ENCODE measurements around the gene LMO7.

Gene LMO7

DNA sequence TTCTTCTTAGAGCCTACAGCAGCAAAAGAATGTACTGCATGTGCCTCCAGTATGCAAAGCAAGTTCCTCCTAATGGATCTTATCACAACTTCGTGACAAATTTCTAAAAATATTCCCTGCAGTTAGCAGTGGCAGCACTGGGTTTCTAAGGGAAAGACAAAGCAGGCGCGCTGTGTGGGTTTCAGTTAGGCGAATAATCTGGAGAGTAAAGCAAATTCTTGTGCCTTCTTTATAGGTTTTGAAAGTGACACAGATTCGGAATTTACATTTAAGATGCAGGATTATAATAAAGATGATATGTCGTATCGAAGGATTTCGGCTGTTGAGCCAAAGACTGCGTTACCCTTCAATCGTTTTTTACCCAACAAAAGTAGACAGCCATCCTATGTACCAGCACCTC is 167.9 kb downstream of the LMO7 start:
- DNase-seq = no peak
- Histone ChIP-seq H3K36me3 (peaks cover 0 to 25% (median 0%) of the 10 kb centered on the region in 3 donors), H3K4me1 (peaks cover 0 to 19% (median 4%) of the 10 kb centered on the region in 4 donors), H3K27ac (peak overlapping the region; percentile 9 to 54), H3K27me3 (no peaks in the 10 kb centered on the region), H3K4me3 (peak overlapping the region; percentile 26 to 28), H3K9me3 (no peaks in the 10 kb centered on the region)
- TF ChIP-seq, protein P1, sequence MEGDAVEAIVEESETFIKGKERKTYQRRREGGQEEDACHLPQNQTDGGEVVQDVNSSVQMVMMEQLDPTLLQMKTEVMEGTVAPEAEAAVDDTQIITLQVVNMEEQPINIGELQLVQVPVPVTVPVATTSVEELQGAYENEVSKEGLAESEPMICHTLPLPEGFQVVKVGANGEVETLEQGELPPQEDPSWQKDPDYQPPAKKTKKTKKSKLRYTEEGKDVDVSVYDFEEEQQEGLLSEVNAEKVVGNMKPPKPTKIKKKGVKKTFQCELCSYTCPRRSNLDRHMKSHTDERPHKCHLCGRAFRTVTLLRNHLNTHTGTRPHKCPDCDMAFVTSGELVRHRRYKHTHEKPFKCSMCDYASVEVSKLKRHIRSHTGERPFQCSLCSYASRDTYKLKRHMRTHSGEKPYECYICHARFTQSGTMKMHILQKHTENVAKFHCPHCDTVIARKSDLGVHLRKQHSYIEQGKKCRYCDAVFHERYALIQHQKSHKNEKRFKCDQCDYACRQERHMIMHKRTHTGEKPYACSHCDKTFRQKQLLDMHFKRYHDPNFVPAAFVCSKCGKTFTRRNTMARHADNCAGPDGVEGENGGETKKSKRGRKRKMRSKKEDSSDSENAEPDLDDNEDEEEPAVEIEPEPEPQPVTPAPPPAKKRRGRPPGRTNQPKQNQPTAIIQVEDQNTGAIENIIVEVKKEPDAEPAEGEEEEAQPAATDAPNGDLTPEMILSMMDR (IDR thresholded peaks at IDR 0.05) = no peak
- intact Hi-C loops (cut with DNase I; ENCODE audit: low total_unique reads) = no loop called here

DNA sequence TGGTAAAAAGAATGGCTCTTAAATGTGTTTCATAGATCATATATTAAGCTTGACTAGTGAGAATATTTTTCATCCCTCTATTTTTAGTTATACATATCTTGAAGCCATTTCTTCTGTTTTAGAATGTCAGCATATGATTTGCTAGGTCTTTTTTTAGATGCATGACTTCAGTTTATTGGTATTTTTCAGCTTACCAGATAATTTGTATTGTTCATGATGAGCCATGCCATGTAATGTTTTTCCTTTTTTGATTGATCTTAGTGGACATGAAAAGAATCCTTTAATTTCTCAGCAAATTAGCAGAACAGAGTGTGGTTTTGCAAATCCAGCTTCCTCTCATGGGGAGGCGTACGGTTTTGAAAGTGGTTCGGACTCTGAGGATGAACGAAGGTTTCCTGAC is 168.5 kb downstream of the LMO7 start:
- intact Hi-C loops (cut with DNase I; ENCODE audit: low total_unique reads) = no loop called here
- peak overlapping the region; percentile 9 to 54 for H3K27ac ChIP-seq
- H3K4me3 ChIP-seq = peak overlapping the region; percentile 26 to 28
- peaks cover 0 to 19% (median 4%) of the 10 kb centered on the region in 4 donors for H3K4me1 ChIP-seq
- H3K36me3 ChIP-seq = peaks cover 0 to 25% (median 0%) of the 10 kb centered on the region in 3 donors
- no peaks in the 10 kb centered on the region for H3K27me3 ChIP-seq
- no peaks in the 10 kb centered on the region for H3K9me3 ChIP-seq
- TF ChIP-seq, protein P1 (IDR thresholded peaks at IDR 0.05) = no peak
- DNase-seq = no peak

DNA sequence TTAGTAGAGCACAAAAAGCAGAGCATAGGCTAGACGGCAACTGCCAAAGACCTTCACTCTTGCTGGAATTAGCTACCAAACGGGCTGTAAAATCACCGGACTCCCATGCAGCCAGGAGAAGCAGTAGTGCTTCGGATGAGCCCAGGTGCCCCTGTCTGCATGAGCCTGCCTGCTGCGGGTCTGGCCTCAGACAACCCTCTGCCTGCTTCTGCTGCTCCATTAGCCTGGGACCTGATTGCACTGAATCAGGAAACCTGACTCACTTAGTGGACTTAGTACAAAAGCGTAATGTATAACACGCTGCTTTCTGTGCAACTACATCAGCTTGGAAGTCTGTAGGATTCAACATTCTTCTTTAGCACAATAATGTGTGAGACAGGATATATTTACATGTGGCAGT is 170.0 kb downstream of the LMO7 start:
- H3K27me3 ChIP-seq = no peaks in the 10 kb centered on the region
- DNase-seq = no peak
- H3K4me3 ChIP-seq = no peak overlapping the region
- H3K27ac ChIP-seq = no peak overlapping the region
- H3K4me1 ChIP-seq = peaks cover 0 to 29% (median 10%) of the 10 kb centered on the region in 4 donors
- intact Hi-C loops (cut with DNase I; ENCODE audit: low total_unique reads) = no loop called here
- H3K36me3 ChIP-seq = peaks cover 0 to 25% (median 0%) of the 10 kb centered on the region in 3 donors
- H3K9me3 ChIP-seq = no peaks in the 10 kb centered on the region
- TF ChIP-seq, protein P1 (IDR thresholded peaks at IDR 0.05) = no peak

DNA sequence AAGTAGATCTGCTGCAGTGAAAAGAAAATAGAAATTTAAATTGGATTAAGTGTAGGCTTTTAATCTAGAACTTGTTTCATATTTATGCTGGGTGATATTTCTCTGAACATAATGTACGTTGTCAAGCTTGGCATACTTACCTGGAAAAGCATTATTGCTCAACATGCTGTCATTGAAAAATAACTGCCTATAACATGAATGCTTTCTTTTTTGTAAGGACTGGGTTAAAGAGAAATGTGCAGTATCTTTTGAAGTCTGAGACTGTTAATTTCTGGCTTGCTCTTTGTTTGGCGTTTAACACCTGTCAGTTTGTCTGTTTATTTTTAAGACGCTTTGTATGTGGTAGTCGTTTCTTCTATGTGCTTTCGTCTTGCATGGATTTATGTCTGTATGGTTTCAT is 175.2 kb downstream of the LMO7 start:
- TF ChIP-seq, protein P1 (IDR thresholded peaks at IDR 0.05) = no peak
- Histone ChIP-seq H3K27me3 (no peaks in the 10 kb centered on the region), H3K9me3 (no peaks in the 10 kb centered on the region), H3K27ac (no peak overlapping the region), H3K36me3 (peaks cover 0 to 14% (median 0%) of the 10 kb centered on the region in 3 donors), H3K4me1 (peaks cover 0 to 34% (median 20%) of the 10 kb centered on the region in 4 donors), H3K4me3 (no peak overlapping the region)
- intact Hi-C loops (cut with DNase I; ENCODE audit: low total_unique reads) = no loop called here
- no peak for DNase-seq

DNA sequence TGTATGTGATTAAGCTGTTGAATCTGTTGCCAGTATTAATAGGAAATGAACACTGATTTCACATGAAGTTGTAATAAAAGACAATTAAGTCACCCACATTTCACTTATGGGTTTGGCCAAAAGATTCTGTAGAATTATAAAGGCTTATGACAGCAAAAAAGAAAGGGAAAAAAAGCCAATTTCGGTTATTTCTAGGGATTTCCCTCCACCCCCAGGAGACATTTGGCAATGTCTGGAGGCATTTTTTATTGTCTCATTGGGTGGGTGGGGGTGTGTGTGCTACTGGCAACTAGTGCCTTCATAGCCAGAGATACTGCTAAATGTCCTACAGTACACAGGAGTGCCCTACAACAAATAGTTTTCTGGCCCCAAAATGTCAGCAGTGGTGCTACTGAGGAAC is 175.7 kb downstream of the LMO7 start:
- H3K4me1 ChIP-seq = peaks cover 0 to 34% (median 20%) of the 10 kb centered on the region in 4 donors
- TF ChIP-seq, protein P1 (IDR thresholded peaks at IDR 0.05) = no peak
- H3K36me3 ChIP-seq = peaks cover 0 to 9% (median 0%) of the 10 kb centered on the region in 3 donors
- H3K27ac ChIP-seq = peak overlapping the region in 1 of 2 donors; percentile 60
- H3K27me3 ChIP-seq = no peaks in the 10 kb centered on the region
- no peak overlapping the region for H3K4me3 ChIP-seq
- intact Hi-C loops (cut with DNase I; ENCODE audit: low total_unique reads) = no loop called here
- DNase-seq = no peak
- no peaks in the 10 kb centered on the region for H3K9me3 ChIP-seq

DNA sequence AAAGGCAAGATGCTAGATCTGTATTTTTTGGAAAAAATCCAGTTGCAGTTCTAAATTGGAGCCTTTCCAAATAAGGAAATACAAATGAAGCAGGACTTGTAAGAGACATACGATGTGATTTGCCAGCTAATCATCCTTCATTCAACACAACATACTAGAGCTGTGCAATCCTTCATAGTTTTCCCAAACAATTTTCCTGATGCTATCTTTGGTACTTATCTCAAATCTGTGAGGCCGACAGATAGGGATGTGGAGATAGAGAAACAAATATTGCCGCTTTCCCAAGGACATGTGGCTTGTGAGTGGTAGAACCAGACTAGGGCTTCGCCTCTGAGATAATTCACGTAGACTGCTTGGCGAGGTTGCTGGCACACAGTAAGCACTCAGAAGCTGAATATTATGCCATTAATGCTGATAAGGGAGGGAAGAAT is 176.6 kb downstream of the LMO7 start:
- intact Hi-C loops (cut with DNase I; ENCODE audit: low total_unique reads) = no loop called here
- TF ChIP-seq, protein P1 (IDR thresholded peaks at IDR 0.05) = no peak
- H3K36me3 ChIP-seq = peaks cover 0 to 4% (median 0%) of the 10 kb centered on the region in 3 donors
- H3K9me3 ChIP-seq = no peaks in the 10 kb centered on the region
- no peak for DNase-seq
- H3K27ac ChIP-seq = peak overlapping the region; percentile 52 to 60
- H3K4me3 ChIP-seq = peak overlapping the region in 1 of 2 donors; percentile 6
- H3K27me3 ChIP-seq = no peaks in the 10 kb centered on the region
- H3K4me1 ChIP-seq = peaks cover 0 to 34% (median 20%) of the 10 kb centered on the region in 4 donors

All from tibial artery (tissue), 4 donors.